Endometrial microvascular endothelial cells (primary cell): ENCODE measurements around the gene IMPG1. TPM values are rescaled to one million over a fixed set of nuclear protein-coding genes. Genes with fewer than 3 reads are reported as not detected.

Experiments
- in situ Hi-C: cut with HindIII; loops from 2 replicates; pipeline ENCODE4 v1.10.0; 2017; ENCODE audit warnings: low sequenced_read_pairs, low pct_unique_long_range_greater_than_20kb; ENCODE audit errors: inconsistent ontology term
- total RNA-seq: library from RNA; depleted of rRNA; stranded (reverse); fragments of >200 nt; gene quantifications from one replicate; pipeline ENCODE4 v1.2.3, GENCODE V29; 2015; ENCODE audit errors: inconsistent ontology term

IMPG1 gene
- not detected for total RNA-seq

- in situ Hi-C loops, result no loop called here
Observed at GRCh38 chr6:76072562-76072961, at the start of gene IMPG1. IMPG1 (minus strand) TSS chr6:76072662; CDS start chr6:76072488, 174 bp downstream.

- in situ Hi-C loops, result no loop called here
Observed at GRCh38 chr6:76120302-76120701, 47.8 kb upstream of the IMPG1 start.

- in situ Hi-C loops, result no loop called here
Observed at GRCh38 chr6:76073281-76073680, 819 bp upstream of the IMPG1 start.

- in situ Hi-C loops, result no loop called here
Observed at GRCh38 chr6:76057469-76057868, 15.0 kb downstream of the IMPG1 start.

GRCh38 chr6:76052314-76052713 is 20.1 kb downstream of the IMPG1 start:
- in situ Hi-C loops, result no loop called here

- in situ Hi-C loops, result no loop called here
Observed at GRCh38 chr6:76043690-76044089, 28.8 kb downstream of the IMPG1 start.

GRCh38 chr6:76035713-76036112 is 36.7 kb downstream of the IMPG1 start:
- in situ Hi-C loops, result no loop called here

GRCh38 chr6:76026101-76026500 is 46.4 kb downstream of the IMPG1 start:
- in situ Hi-C loops, result no loop called here

- in situ Hi-C loops, result no loop called here
Observed at GRCh38 chr6:76014626-76015530, 57.6 kb downstream of the IMPG1 start.

GRCh38 chr6:76004202-76004601 is 68.3 kb downstream of the IMPG1 start:
- in situ Hi-C loops, result no loop called here

- in situ Hi-C loops, result no loop called here
Observed at GRCh38 chr6:76003686-76004085, 68.8 kb downstream of the IMPG1 start.

- in situ Hi-C loops, result no loop called here
Observed at GRCh38 chr6:76003113-76003512, 69.3 kb downstream of the IMPG1 start.

- in situ Hi-C loops, result no loop called here
Observed at GRCh38 chr6:76000629-76001028, 71.8 kb downstream of the IMPG1 start.

GRCh38 chr6:75997696-75998095 is 74.8 kb downstream of the IMPG1 start:
- in situ Hi-C loops, result no loop called here

- in situ Hi-C loops, result no loop called here
Observed at GRCh38 chr6:75993236-75994162, 79.0 kb downstream of the IMPG1 start.

GRCh38 chr6:75991941-75992340 is 80.5 kb downstream of the IMPG1 start:
- in situ Hi-C loops, result no loop called here

- in situ Hi-C loops, result no loop called here
Observed at GRCh38 chr6:75986935-75987334, 85.5 kb downstream of the IMPG1 start.

GRCh38 chr6:75975904-75976303 is 96.6 kb downstream of the IMPG1 start:
- in situ Hi-C loops, result no loop called here

GRCh38 chr6:75970093-75970492 is 102.4 kb downstream of the IMPG1 start:
- in situ Hi-C loops, result no loop called here

GRCh38 chr6:75968143-75968542 is 104.3 kb downstream of the IMPG1 start:
- in situ Hi-C loops, result no loop called here
